Measurements from ENCODE around the gene MEGF11. TPM values are rescaled to one million over a fixed set of nuclear protein-coding genes. Genes with fewer than 3 reads are reported as not detected.

Gene MEGF11
- polyA plus RNA-seq, 3 donors = not detected

GRCh38 chr15:66285533-66286280 lies 32.2 kb upstream of the MEGF11 start:
- no peaks in the 10 kb centered on the region for H3K36me3 ChIP-seq (replicated peaks in 1 of 2; ENCODE audit: control insufficient read depth in 1 of 2, insufficient read depth in 2 of 2, low read length in 2 of 2)
- no peak overlapping the region for H2AFZ ChIP-seq (ENCODE audit: insufficient read depth, low read depth, low read length, poor library complexity, severe bottlenecking)
- TF ChIP-seq CTCF (IDR thresholded peaks at IDR 0.05) = no peak
- no peak overlapping the region for H3K9ac ChIP-seq (ENCODE audit: insufficient read depth, low read length, poor library complexity, severe bottlenecking)
- H4K20me1 ChIP-seq (ENCODE audit: insufficient read depth, low read length) = no peaks in the 10 kb centered on the region
- peaks cover 2% of the 10 kb centered on the region for H3K4me1 Mint-ChIP-seq
- H3K4me3 Mint-ChIP-seq = no peak overlapping the region
- no peaks in the 10 kb centered on the region for H3K9me3 ChIP-seq (replicated peaks in 1 of 2; ENCODE audit: control insufficient read depth in 1 of 2, insufficient read depth in 1 of 2, low read length in 2 of 2)
- H3K79me2 ChIP-seq (ENCODE audit: insufficient read depth, low read length) = no peaks in the 10 kb centered on the region
- peaks cover 0 to 2% (median 0%) of the 10 kb centered on the region in 3 donors for H3K27me3 Mint-ChIP-seq (ENCODE audit: low read depth in 3 of 3)
- no peak overlapping the region for H3K4me2 ChIP-seq (replicated peaks; ENCODE audit: extremely low read depth, low read length, poor library complexity, severe bottlenecking)
- H3K4me3 ChIP-seq (replicated peaks in 1 of 3; ENCODE audit: low read depth in 2 of 3, low read length in 3 of 3) = no peak overlapping the region
- intact Hi-C loops (cut with micrococcal nuclease) = no loop called here
- no peaks in the 10 kb centered on the region for H3K4me1 ChIP-seq (ENCODE audit: control insufficient read depth in 1 of 2, insufficient read depth in 2 of 2, low read length in 2 of 2)
- no peaks in the 10 kb centered on the region for H3K36me3 Mint-ChIP-seq
- no peak for DNase-seq
- no peaks in the 10 kb centered on the region for H3K9me3 Mint-ChIP-seq
- no peak overlapping the region for H3K27ac ChIP-seq (ENCODE audit: low read depth in 1 of 2, low read length in 2 of 2)
- no peaks in the 10 kb centered on the region for H3K27me3 ChIP-seq (ENCODE audit: control insufficient read depth in 2 of 2, insufficient read depth in 2 of 2, low read length in 2 of 2)
- WGBS (ENCODE audit: insufficient coverage) = 39% methylated on average over 5 of the region's 6 CpGs
- H3K27ac Mint-ChIP-seq = no peak overlapping the region

GRCh38 chr15:66284271-66284670 lies 30.7 kb upstream of the MEGF11 start:
- no peak for TF ChIP-seq CTCF (IDR thresholded peaks at IDR 0.05)
- Histone ChIP-seq H3K4me1 (ENCODE audit: control insufficient read depth in 1 of 2, insufficient read depth in 2 of 2, low read length in 2 of 2) (no peaks in the 10 kb centered on the region), H3K79me2 (ENCODE audit: insufficient read depth, low read length) (no peaks in the 10 kb centered on the region), H3K27me3 (ENCODE audit: control insufficient read depth in 2 of 2, insufficient read depth in 2 of 2, low read length in 2 of 2) (no peaks in the 10 kb centered on the region), H3K4me2 (replicated peaks; ENCODE audit: extremely low read depth, low read length, poor library complexity, severe bottlenecking) (no peak overlapping the region), H2AFZ (ENCODE audit: insufficient read depth, low read depth, low read length, poor library complexity, severe bottlenecking) (no peak overlapping the region), H3K27ac (ENCODE audit: low read depth in 1 of 2, low read length in 2 of 2) (no peak overlapping the region), H3K4me3 (replicated peaks in 1 of 3; ENCODE audit: low read depth in 2 of 3, low read length in 3 of 3) (no peak overlapping the region), H3K9me3 (replicated peaks in 1 of 2; ENCODE audit: control insufficient read depth in 1 of 2, insufficient read depth in 1 of 2, low read length in 2 of 2) (no peaks in the 10 kb centered on the region), H3K9ac (ENCODE audit: insufficient read depth, low read length, poor library complexity, severe bottlenecking) (no peak overlapping the region), H4K20me1 (ENCODE audit: insufficient read depth, low read length) (no peaks in the 10 kb centered on the region), H3K36me3 (replicated peaks in 1 of 2; ENCODE audit: control insufficient read depth in 1 of 2, insufficient read depth in 2 of 2, low read length in 2 of 2) (no peaks in the 10 kb centered on the region)
- Mint-ChIP-seq H3K4me1 (peaks cover 8% of the 10 kb centered on the region), H3K27ac (no peak overlapping the region), H3K4me3 (no peak overlapping the region), H3K36me3 (no peaks in the 10 kb centered on the region), H3K27me3 (ENCODE audit: low read depth in 3 of 3) (peaks cover 0 to 3% (median under 1%) of the 10 kb centered on the region in 3 donors), H3K9me3 (no peaks in the 10 kb centered on the region)
- no peak for DNase-seq
- intact Hi-C loops (cut with micrococcal nuclease) = no loop called here
- whole genome bisulfite sequencing (ENCODE audit: insufficient coverage) = no CpG with 5 or more reads among the region's 3 CpGs
